ENCODE results near the gene DBX1.
A peak's percentile ranks its signal among the peaks of the same experiment; 100 is the strongest.

DNA sequence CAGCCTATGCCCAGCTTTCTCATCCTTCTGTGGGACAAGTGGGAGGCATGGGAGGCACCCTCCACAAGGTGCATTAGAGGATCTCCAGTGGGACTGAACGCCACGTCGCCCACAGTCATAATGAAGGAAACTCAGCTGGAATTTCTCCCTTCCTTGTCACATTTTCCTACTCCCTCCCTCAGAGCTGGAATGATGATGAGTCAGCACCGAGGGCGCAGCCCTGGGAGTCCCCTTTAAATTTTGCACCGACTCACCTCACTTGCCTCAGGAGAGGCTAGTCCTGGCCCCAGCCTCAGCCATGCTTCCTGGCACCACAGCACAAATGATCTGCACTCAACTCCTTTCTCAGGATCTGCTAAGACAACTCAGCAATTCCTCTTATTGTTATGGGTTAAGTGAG is 34.3 kb downstream of the DBX1 start:
- TF ChIP-seq, protein P1, sequence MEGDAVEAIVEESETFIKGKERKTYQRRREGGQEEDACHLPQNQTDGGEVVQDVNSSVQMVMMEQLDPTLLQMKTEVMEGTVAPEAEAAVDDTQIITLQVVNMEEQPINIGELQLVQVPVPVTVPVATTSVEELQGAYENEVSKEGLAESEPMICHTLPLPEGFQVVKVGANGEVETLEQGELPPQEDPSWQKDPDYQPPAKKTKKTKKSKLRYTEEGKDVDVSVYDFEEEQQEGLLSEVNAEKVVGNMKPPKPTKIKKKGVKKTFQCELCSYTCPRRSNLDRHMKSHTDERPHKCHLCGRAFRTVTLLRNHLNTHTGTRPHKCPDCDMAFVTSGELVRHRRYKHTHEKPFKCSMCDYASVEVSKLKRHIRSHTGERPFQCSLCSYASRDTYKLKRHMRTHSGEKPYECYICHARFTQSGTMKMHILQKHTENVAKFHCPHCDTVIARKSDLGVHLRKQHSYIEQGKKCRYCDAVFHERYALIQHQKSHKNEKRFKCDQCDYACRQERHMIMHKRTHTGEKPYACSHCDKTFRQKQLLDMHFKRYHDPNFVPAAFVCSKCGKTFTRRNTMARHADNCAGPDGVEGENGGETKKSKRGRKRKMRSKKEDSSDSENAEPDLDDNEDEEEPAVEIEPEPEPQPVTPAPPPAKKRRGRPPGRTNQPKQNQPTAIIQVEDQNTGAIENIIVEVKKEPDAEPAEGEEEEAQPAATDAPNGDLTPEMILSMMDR (IDR thresholded peaks at IDR 0.05) = no peak
- peak in 1 of 2 donors; percentile 25 for TF ChIP-seq POLR2A (IDR thresholded peaks at IDR 0.05)

Data from thyroid gland (tissue), 4 donors.